HG03175 (cell line): ENCODE results near the gene PITPNC1.
"Not testable (repeated sequence)": the region's sequence is repeated elsewhere in the genome, so short reads cannot be mapped to it uniquely, and the experiment has no call there.

Source experiments
- ATAC-seq: cut with Tn5 transposase; IDR thresholded peaks from one replicate; pipeline ENCODE4 v1.9.1; 2021; ENCODE audit warnings: mild to moderate bottlenecking, moderate library complexity; ENCODE audit not compliant: unreplicated experiment

The PITPNC1 gene

GRCh38 chr17:67376737-67377487 is at the start of gene PITPNC1:
Gene PITPNC1 (plus strand): TSS chr17:67377281.
- ATAC-seq = peak; percentile 70

GRCh38 chr17:67328026-67328425 is 49.1 kb upstream of the PITPNC1 start:
- ATAC-seq = no peak

- not testable (repeated sequence) for ATAC-seq
These were observed 45.5 kb upstream of the PITPNC1 start for GRCh38 chr17:67331381-67332161.

GRCh38 chr17:67332162-67332508 is 44.9 kb upstream of the PITPNC1 start:
- ATAC-seq = not testable (repeated sequence)

GRCh38 chr17:67335245-67335835 is 41.7 kb upstream of the PITPNC1 start:
- no peak for ATAC-seq

- no peak for ATAC-seq
These were observed 40.2 kb upstream of the PITPNC1 start for GRCh38 chr17:67336859-67337258.

GRCh38 chr17:67338353-67338752 is 38.7 kb upstream of the PITPNC1 start:
- ATAC-seq = not testable (repeated sequence)

GRCh38 chr17:67343237-67343636 is 33.8 kb upstream of the PITPNC1 start:
- ATAC-seq = no peak

- ATAC-seq = no peak
These were observed 29.3 kb upstream of the PITPNC1 start for GRCh38 chr17:67347826-67348225.

- no peak for ATAC-seq
These were observed 27.7 kb upstream of the PITPNC1 start for GRCh38 chr17:67349420-67349819.

GRCh38 chr17:67353161-67353560 is 23.9 kb upstream of the PITPNC1 start:
- ATAC-seq = no peak

GRCh38 chr17:67353929-67354574 is 23.0 kb upstream of the PITPNC1 start:
- no peak for ATAC-seq

GRCh38 chr17:67358612-67359011 is 18.5 kb upstream of the PITPNC1 start:
- no peak for ATAC-seq

GRCh38 chr17:67359960-67360791 is 16.9 kb upstream of the PITPNC1 start:
- ATAC-seq = no peak

- no peak for ATAC-seq
These were observed 16.2 kb upstream of the PITPNC1 start for GRCh38 chr17:67360880-67361279.

- no peak for ATAC-seq
These were observed 14.9 kb upstream of the PITPNC1 start for GRCh38 chr17:67362173-67362572.

- ATAC-seq = no peak
These were observed 12.0 kb upstream of the PITPNC1 start for GRCh38 chr17:67364847-67365737.

GRCh38 chr17:67365738-67366192 is 11.3 kb upstream of the PITPNC1 start:
- no peak for ATAC-seq
